ENCODE data around the gene TRPM4. TPM values are rescaled to one million over a fixed set of nuclear protein-coding genes. Genes with fewer than 3 reads are reported as not detected.

Gene TRPM4
- total and polyA plus RNA-seq, 10 of the 15 experiments (the other 5 are each of a cell fraction or from before 2014, with no cell fraction given), result 0.10 to 0.64 (median 0.15) TPM; not detected in 7

DNA sequence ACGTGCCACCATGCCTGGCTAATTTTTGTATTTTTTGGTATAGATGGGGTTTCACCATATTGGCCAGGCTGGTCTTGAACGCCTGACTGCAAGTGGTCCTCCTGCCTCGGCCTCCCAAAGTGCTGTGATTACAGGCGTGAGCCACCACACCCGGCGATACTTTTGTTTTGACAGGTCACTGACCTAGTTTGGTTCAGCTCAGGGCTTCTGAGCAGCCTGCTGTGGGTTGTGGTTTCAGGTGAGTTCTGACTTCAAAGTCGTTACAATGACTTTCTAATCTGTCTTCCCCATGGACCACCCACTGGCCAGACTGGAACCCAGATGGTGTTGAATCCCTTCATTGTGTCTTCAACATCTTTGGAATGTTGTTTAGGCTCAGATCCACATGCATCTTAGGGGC lies 73.8 kb downstream of the TRPM4 start (continued):
- TF ChIP-seq, protein P1, sequence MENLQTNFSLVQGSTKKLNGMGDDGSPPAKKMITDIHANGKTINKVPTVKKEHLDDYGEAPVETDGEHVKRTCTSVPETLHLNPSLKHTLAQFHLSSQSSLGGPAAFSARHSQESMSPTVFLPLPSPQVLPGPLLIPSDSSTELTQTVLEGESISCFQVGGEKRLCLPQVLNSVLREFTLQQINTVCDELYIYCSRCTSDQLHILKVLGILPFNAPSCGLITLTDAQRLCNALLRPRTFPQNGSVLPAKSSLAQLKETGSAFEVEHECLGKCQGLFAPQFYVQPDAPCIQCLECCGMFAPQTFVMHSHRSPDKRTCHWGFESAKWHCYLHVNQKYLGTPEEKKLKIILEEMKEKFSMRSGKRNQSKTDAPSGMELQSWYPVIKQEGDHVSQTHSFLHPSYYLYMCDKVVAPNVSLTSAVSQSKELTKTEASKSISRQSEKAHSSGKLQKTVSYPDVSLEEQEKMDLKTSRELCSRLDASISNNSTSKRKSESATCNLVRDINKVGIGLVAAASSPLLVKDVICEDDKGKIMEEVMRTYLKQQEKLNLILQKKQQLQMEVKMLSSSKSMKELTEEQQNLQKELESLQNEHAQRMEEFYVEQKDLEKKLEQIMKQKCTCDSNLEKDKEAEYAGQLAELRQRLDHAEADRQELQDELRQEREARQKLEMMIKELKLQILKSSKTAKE (IDR thresholded peaks at IDR 0.05; ENCODE audit: low read depth, poor library complexity, severe bottlenecking), result peak; percentile 53
- peak; percentile 66; the same call in 1 of the 2 replicates for TF ChIP-seq CBX5 (IDR thresholded peaks at IDR 0.05; ENCODE audit: low read depth)
- no peak for TF ChIP-seq JUND (IDR thresholded peaks at IDR 0.05; ENCODE audit: low read depth, low read length)
- TF ChIP-seq, protein P2, sequence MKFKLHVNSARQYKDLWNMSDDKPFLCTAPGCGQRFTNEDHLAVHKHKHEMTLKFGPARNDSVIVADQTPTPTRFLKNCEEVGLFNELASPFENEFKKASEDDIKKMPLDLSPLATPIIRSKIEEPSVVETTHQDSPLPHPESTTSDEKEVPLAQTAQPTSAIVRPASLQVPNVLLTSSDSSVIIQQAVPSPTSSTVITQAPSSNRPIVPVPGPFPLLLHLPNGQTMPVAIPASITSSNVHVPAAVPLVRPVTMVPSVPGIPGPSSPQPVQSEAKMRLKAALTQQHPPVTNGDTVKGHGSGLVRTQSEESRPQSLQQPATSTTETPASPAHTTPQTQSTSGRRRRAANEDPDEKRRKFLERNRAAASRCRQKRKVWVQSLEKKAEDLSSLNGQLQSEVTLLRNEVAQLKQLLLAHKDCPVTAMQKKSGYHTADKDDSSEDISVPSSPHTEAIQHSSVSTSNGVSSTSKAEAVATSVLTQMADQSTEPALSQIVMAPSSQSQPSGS (IDR thresholded peaks at IDR 0.05; ENCODE audit: low read length), result peak; percentile 51; the same call in 1 of the 2 replicates
- TF ChIP-seq EP300 (IDR thresholded peaks at IDR 0.05; ENCODE audit: borderline replicate concordance in 1 of 2, control insufficient read depth in 1 of 2, low read depth in 2 of 2, low read length in 2 of 2), result 0 out of 4 replicates have a peak, but pooled peaks have one; percentile 11 to 37
- no peak for TF ChIP-seq TAF1 (IDR thresholded peaks at IDR 0.05; ENCODE audit: borderline replicate concordance, low read depth, low read length)
- TF ChIP-seq IRF4 (IDR thresholded peaks at IDR 0.05; ENCODE audit: low read depth, low read length), result peak; percentile 65
- TF ChIP-seq PML (IDR thresholded peaks at IDR 0.05; ENCODE audit: low read length), result no peak
- TF ChIP-seq TCF12 (IDR thresholded peaks at IDR 0.05; ENCODE audit: low read depth, low read length), result peak; percentile 77; the same call in 1 of the 2 replicates
- TF ChIP-seq SREBF1 (IDR thresholded peaks at IDR 0.05; ENCODE audit: low read length), result no peak
- TF ChIP-seq EZH2 (IDR thresholded peaks at IDR 0.05; ENCODE audit: borderline replicate concordance, control insufficient read depth, low read depth, low read length), result no peak
- TF ChIP-seq EGR1 (IDR thresholded peaks at IDR 0.05; ENCODE audit: borderline replicate concordance in 1 of 2, low read depth in 2 of 2, low read length in 2 of 2), result no peak
- TF ChIP-seq SRF (IDR thresholded peaks at IDR 0.05; ENCODE audit: low read depth in 2 of 2, low read length in 2 of 2), result no peak
- TF ChIP-seq BACH1 (IDR thresholded peaks at IDR 0.05; ENCODE audit: borderline replicate concordance), result no peak
- TF ChIP-seq GABPA (IDR thresholded peaks at IDR 0.05; ENCODE audit: low read depth), result no peak
- TF ChIP-seq RUNX3 (IDR thresholded peaks at IDR 0.05; ENCODE audit: low read length), result peak; percentile 94
- no peak for TF ChIP-seq MLLT1 (IDR thresholded peaks at IDR 0.05)
- peak; percentile 82; the same call in 1 of the 2 replicates for TF ChIP-seq SMARCA5 (IDR thresholded peaks at IDR 0.05)
- TF ChIP-seq PBX3 (IDR thresholded peaks at IDR 0.05; ENCODE audit: insufficient replicate concordance, low read depth, low read length), result no peak
- no peak for TF ChIP-seq ZNF622 (IDR thresholded peaks at IDR 0.05)
- TF ChIP-seq GATAD2B (conservative IDR thresholded peaks at IDR 0.05; ENCODE audit: low read depth), result no peak
- TF ChIP-seq, protein P3, sequence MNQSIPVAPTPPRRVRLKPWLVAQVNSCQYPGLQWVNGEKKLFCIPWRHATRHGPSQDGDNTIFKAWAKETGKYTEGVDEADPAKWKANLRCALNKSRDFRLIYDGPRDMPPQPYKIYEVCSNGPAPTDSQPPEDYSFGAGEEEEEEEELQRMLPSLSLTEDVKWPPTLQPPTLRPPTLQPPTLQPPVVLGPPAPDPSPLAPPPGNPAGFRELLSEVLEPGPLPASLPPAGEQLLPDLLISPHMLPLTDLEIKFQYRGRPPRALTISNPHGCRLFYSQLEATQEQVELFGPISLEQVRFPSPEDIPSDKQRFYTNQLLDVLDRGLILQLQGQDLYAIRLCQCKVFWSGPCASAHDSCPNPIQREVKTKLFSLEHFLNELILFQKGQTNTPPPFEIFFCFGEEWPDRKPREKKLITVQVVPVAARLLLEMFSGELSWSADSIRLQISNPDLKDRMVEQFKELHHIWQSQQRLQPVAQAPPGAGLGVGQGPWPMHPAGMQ (IDR thresholded peaks at IDR 0.05; ENCODE audit: borderline replicate concordance), result no peak
